Activated naive CD8-positive, alpha-beta T cell treated with anti-CD3 and anti-CD28 coated beads for 36 hours (primary cell): Measurements from ENCODE around the gene CLDN19. TPM values are rescaled to one million over a fixed set of nuclear protein-coding genes. Genes with fewer than 3 reads are reported as not detected.
"Not testable (repeated sequence)": the region's sequence is repeated elsewhere in the genome, so short reads cannot be mapped to it uniquely, and the experiment has no call there.

Experiments
- DNase-seq: peaks from one replicate; pipeline ENCODE4 v3.0.0; 2021
- H3K27ac Mint-ChIP-seq: one replicate; pipeline ENCODE4 v1.8.0; 2022; ENCODE audit warnings: mild to moderate bottlenecking, moderate library complexity, mixed read lengths
- H3K27me3 Mint-ChIP-seq: one replicate; pipeline ENCODE4 v1.8.0; 2022; ENCODE audit warnings: mild to moderate bottlenecking, mixed read lengths
- H3K36me3 Mint-ChIP-seq: one replicate; pipeline ENCODE4 v1.8.0; 2021; ENCODE audit warnings: mild to moderate bottlenecking, mixed read lengths
- H3K4me1 Mint-ChIP-seq: one replicate; pipeline ENCODE4 v1.8.0; 2021; ENCODE audit warnings: mixed read lengths
- H3K4me3 Mint-ChIP-seq: one replicate; pipeline ENCODE4 v1.8.0; 2022; ENCODE audit warnings: mild to moderate bottlenecking, moderate library complexity, mixed read lengths
- H3K9me3 Mint-ChIP-seq: one replicate; pipeline ENCODE4 v1.8.0; 2022; ENCODE audit warnings: mixed read lengths
- total RNA-seq, 2 experiments: library from RNA; stranded (reverse); gene quantifications; one replicate each; pipeline ENCODE4 v1.2.3, GENCODE V29; 2021

The CLDN19 gene
- total RNA-seq, 2 experiments from 2014 or later, result not detected

GRCh38 chr1:42720868-42721267 lies 19.2 kb downstream of the CLDN19 start:
- H3K27ac Mint-ChIP-seq, result no peak overlapping the region
- H3K4me1 Mint-ChIP-seq, result no peaks in the 10 kb centered on the region
- H3K9me3 Mint-ChIP-seq, result no peaks in the 10 kb centered on the region
- peaks cover 15% of the 10 kb centered on the region for H3K36me3 Mint-ChIP-seq
- no peak for DNase-seq
- H3K4me3 Mint-ChIP-seq, result no peak overlapping the region
- H3K27me3 Mint-ChIP-seq, result no peaks in the 10 kb centered on the region

DNA sequence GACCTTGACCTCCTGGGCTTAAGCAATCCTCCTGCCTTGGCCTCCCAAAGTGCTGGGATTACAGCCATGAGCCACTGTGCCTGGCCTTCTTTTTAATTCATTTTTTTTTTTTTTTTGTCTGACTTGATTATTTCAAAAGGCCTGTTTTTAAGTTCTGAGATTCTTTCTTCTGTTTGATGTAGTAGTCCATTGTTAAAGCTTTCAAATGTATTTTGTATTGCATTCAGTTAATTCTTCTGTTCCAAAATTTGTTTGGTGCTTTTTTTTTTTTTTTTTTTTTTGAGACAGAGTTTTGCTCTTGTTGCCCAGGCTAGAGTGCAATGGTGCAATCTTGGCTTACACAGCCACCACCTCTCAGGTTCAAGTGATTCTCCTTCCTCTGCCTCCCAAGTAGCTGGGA lies 25.6 kb downstream of the CLDN19 start:
- H3K4me3 Mint-ChIP-seq, H3K27ac Mint-ChIP-seq, H3K27me3 Mint-ChIP-seq, DNase-seq, H3K4me1 Mint-ChIP-seq: not testable (repeated sequence)
- Mint-ChIP-seq H3K9me3 (peaks cover 24% of the 10 kb centered on the region), H3K36me3 (peaks cover 74% of the 10 kb centered on the region)

DNA sequence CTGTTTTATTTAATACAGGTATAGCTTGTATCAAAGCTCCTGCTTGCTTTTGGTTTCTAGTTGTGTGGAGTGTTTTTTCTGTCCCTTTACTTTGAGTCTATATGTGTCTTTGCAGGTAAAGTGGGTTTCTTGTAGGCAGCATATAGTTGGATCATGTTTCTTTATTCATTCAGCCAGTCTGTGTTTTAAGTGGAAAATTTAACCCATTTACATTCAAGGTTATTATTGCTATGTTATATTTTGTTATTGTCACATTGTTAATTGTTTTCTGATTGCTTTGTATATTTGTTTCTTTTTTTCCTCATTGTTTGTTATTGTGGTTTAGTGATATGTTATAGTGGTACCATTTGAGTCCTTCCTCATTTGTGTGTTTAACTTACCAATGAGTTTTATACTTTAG lies 26.7 kb downstream of the CLDN19 start:
- DNase-seq, result no peak
- Mint-ChIP-seq H3K27ac (no peak overlapping the region), H3K36me3 (peaks cover 79% of the 10 kb centered on the region), H3K9me3 (peaks cover 27% of the 10 kb centered on the region), H3K27me3 (no peaks in the 10 kb centered on the region), H3K4me1 (peaks cover 8% of the 10 kb centered on the region), H3K4me3 (no peak overlapping the region)

GRCh38 chr1:42712808-42713207 lies 27.2 kb downstream of the CLDN19 start:
- H3K27me3 Mint-ChIP-seq, H3K27ac Mint-ChIP-seq, DNase-seq, H3K4me1 Mint-ChIP-seq, H3K4me3 Mint-ChIP-seq: not testable (repeated sequence)
- Mint-ChIP-seq H3K9me3 (peaks cover 31% of the 10 kb centered on the region), H3K36me3 (peaks cover 84% of the 10 kb centered on the region)

- H3K27ac Mint-ChIP-seq, result peak overlapping the region; percentile 55
These were observed 36.1 kb downstream of the CLDN19 start for GRCh38 chr1:42703888-42704464.

DNA sequence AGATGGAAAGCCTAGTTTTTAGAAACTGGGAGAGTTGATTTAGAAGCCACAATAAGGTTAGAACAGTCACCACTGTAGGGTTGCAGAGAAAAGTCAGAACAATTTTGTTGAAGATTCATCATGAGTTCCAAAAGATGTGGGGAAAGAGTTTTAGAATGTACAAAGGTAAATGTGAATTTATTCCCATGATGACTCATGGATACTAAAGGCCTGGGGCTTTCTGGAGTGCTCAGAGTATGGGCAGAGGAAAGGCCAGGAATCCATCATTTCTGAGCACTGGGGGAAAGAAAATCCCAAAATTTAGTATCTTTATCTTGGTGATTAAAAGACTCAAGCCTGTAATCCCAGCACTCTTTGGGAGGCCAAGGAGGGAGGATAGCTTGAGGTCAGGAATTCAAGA lies 40.0 kb downstream of the CLDN19 start:
- no peak for DNase-seq
- Mint-ChIP-seq H3K4me1 (peaks cover 15% of the 10 kb centered on the region), H3K4me3 (no peak overlapping the region), H3K27ac (peak overlapping the region; percentile 56), H3K27me3 (no peaks in the 10 kb centered on the region), H3K36me3 (peaks cover 65% of the 10 kb centered on the region), H3K9me3 (no peaks in the 10 kb centered on the region)

More at GRCh38 chr1:42703888-42704464, 36.1 kb downstream of the CLDN19 start:
- DNase-seq, result no peak
- Mint-ChIP-seq H3K27me3 (no peaks in the 10 kb centered on the region), H3K9me3 (peaks cover 4% of the 10 kb centered on the region), H3K4me3 (no peak overlapping the region), H3K36me3 (peaks cover 69% of the 10 kb centered on the region), H3K4me1 (no peaks in the 10 kb centered on the region)

GRCh38 chr1:42698081-42698813 lies 41.8 kb downstream of the CLDN19 start:
- H3K27ac Mint-ChIP-seq, result peak overlapping the region; percentile 16
- peaks cover 56% of the 10 kb centered on the region for H3K36me3 Mint-ChIP-seq
- DNase-seq, result no peak
- no peaks in the 10 kb centered on the region for H3K9me3 Mint-ChIP-seq
- H3K4me3 Mint-ChIP-seq, result no peak overlapping the region
- H3K4me1 Mint-ChIP-seq, result peaks cover 29% of the 10 kb centered on the region
- no peaks in the 10 kb centered on the region for H3K27me3 Mint-ChIP-seq

DNA sequence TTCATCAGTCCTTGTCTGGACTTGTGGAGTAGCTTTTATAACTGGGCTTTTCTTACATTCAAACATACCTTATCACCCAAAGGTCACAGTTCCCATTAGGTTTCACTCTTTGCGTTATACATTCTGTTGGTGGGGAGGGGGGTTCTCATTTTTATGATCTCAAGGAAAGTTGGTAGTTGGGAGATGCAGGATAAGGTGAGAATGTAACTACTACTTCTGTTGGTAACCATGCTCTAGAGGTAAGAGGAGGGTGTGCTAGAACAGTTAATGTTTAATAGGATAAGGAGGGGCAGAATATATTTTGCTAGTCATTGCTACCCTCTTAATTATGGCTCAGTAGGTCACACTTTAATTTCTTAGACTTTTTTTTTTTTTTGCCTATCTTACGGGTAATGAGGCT lies 47.1 kb downstream of the CLDN19 start:
- Mint-ChIP-seq H3K27ac (peak overlapping the region; percentile 11), H3K27me3 (no peaks in the 10 kb centered on the region), H3K9me3 (no peaks in the 10 kb centered on the region), H3K4me3 (no peak overlapping the region), H3K4me1 (peaks cover 71% of the 10 kb centered on the region), H3K36me3 (peaks cover 47% of the 10 kb centered on the region)
- no peak for DNase-seq

DNA sequence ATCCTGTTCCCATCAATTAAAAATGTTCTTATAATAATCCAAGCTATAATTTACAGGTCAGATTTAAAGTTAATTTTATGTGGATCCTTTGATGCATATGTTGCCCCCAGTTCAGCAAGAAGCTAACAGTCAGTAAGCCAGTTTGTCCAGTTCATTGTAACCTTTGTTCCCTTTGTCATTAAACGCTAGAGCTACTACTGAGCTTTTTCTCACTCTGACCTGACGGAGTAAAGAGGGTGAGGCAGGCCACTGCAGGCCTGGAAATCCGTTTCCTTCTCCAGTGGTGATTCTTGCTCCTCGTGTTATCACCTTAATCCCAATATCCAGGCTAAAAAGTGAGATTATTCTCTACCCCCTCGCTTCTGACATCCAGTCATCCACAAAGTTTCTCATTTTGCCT lies 47.6 kb downstream of the CLDN19 start:
- no peaks in the 10 kb centered on the region for H3K9me3 Mint-ChIP-seq
- H3K27ac Mint-ChIP-seq, result peak overlapping the region; percentile 11
- peaks cover 75% of the 10 kb centered on the region for H3K4me1 Mint-ChIP-seq
- DNase-seq, result no peak
- H3K36me3 Mint-ChIP-seq, result peaks cover 51% of the 10 kb centered on the region
- H3K4me3 Mint-ChIP-seq, result no peak overlapping the region
- H3K27me3 Mint-ChIP-seq, result no peaks in the 10 kb centered on the region

DNA sequence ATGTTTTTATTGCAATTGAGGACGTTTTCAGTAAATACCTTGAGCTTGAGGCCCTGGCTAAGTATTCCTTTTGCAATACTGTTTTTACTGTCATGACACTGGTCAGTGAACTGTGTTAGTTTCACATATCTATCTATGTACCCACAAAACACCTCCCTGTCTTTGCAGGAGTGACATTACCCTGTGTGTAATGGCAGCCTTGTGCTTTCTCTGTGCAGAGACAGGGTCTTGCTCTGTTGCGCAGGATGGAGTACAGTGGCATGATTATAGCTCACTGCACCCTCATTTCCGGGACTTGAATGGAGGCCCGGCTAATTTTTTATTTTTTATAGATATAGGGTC lies 48.9 kb downstream of the CLDN19 start:
- H3K9me3 Mint-ChIP-seq, result no peaks in the 10 kb centered on the region
- H3K4me1 Mint-ChIP-seq, result peaks cover 86% of the 10 kb centered on the region
- H3K27me3 Mint-ChIP-seq, result no peaks in the 10 kb centered on the region
- peak overlapping the region; percentile 67 for H3K27ac Mint-ChIP-seq
- no peak overlapping the region for H3K4me3 Mint-ChIP-seq
- no peak for DNase-seq
- H3K36me3 Mint-ChIP-seq, result peaks cover 58% of the 10 kb centered on the region

DNA sequence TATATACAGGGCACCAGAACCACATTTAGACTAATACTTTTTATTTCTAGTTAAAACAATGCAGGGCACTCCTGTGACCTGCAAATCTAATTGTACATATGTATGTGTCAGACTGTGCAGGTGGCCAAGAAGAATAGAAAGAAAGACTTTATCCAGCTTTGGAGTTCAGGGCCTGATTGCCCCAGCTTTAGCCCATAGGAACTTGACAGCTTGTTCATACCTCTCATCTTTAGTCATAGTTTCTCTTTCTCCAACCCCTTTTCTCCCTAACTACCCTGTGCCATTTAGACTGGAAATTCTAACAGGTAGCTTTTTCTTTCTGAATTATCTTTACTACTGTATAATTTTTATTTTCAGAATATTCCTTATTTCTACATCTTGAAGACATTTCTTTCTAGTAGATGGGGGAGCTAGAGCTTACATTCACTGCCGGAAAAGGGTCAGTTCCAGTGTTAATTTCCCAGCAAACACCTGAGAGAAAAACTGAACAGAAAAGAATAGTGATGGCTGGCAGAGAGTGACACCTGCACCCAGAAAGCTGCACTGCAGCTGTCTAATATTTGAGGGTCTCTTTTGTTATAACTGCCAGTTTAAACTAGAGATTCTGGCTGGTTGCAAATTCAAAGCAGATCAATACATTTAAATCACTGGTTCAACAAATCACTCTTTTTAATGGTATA lies 49.4 kb downstream of the CLDN19 start:
- H3K27me3 Mint-ChIP-seq, result no peaks in the 10 kb centered on the region
- peak overlapping the region; percentile 25 for H3K27ac Mint-ChIP-seq
- H3K4me3 Mint-ChIP-seq, result no peak overlapping the region
- no peaks in the 10 kb centered on the region for H3K9me3 Mint-ChIP-seq
- DNase-seq, result no peak
- H3K36me3 Mint-ChIP-seq, result peaks cover 57% of the 10 kb centered on the region
- peaks cover 89% of the 10 kb centered on the region for H3K4me1 Mint-ChIP-seq

DNA sequence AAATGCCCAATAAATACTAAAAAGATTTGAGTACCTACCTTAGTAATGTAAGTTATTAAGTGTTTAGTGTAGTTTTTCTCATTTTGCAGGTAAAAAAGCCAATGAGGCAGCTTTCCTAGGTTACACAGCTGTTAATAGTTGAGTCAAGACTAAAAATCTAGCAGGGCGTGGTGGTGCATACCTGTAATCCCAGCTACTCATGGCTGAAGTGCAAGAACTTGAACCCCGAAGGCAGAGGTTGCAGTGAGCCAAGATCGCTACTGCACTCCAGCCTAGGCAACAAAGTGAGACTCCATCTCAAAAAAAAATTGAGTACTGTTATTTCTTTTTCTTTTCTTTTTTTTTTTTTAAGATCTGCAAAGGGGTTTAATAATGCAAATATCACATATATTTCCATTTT lies 50.1 kb downstream of the CLDN19 start:
- Mint-ChIP-seq H3K9me3 (no peaks in the 10 kb centered on the region), H3K36me3 (peaks cover 56% of the 10 kb centered on the region), H3K4me3 (peak overlapping the region; percentile 43), H3K27me3 (no peaks in the 10 kb centered on the region), H3K27ac (peak overlapping the region; percentile 62), H3K4me1 (peaks cover 89% of the 10 kb centered on the region)
- DNase-seq, result no peak

- no peak for DNase-seq
- Mint-ChIP-seq H3K27ac (no peak overlapping the region), H3K36me3 (peaks cover 55% of the 10 kb centered on the region), H3K4me3 (peak overlapping the region; percentile 67), H3K9me3 (no peaks in the 10 kb centered on the region), H3K4me1 (peaks cover 75% of the 10 kb centered on the region), H3K27me3 (peaks cover 3% of the 10 kb centered on the region)
These were observed 53.6 kb downstream of the CLDN19 start for GRCh38 chr1:42686418-42686817.

GRCh38 chr1:42684139-42684538 lies 55.9 kb downstream of the CLDN19 start:
- peaks cover 54% of the 10 kb centered on the region for H3K36me3 Mint-ChIP-seq
- H3K27ac Mint-ChIP-seq, result peak overlapping the region; percentile 94
- H3K9me3 Mint-ChIP-seq, result no peaks in the 10 kb centered on the region
- H3K4me1 Mint-ChIP-seq, result peaks cover 65% of the 10 kb centered on the region
- peak overlapping the region; percentile 99 for H3K4me3 Mint-ChIP-seq
- peak; percentile 17 for DNase-seq
- H3K27me3 Mint-ChIP-seq, result peaks cover 3% of the 10 kb centered on the region
